GM12878 (cell line): ENCODE measurements around the gene FOXO3. TPM values are rescaled to one million over a fixed set of nuclear protein-coding genes. Genes with fewer than 3 reads are reported as not detected.
"Not testable (repeated sequence)": the region's sequence is repeated elsewhere in the genome, so short reads cannot be mapped to it uniquely, and the experiment has no call there.

Source experiments
- ATAC-seq: fragments of 200-7000 bp; cut with Tn5 transposase; 3 replicates; pipeline ENCODE4 v1.9.1; 2020; ENCODE audit warnings: mild to moderate bottlenecking, moderate library complexity
- BruUV-seq: library from RNA; stranded (reverse); fragments of 400-500 nt; replicated peaks from 2 replicates; lab custom pipeline; 2021; lab: Mats Ljungman, UMichigan
- CTCF ChIA-PET: fragments of 300-600 bp; sonication (Branson Sonifier 250); formaldehyde crosslinking; extraction: SDS; loops from one replicate; lab custom pipeline; 2021; ENCODE audit warnings: inconsistent platforms; lab: Yijun Ruan, JAX
- POLR2A ChIA-PET: fragments of 350-600 bp; formaldehyde crosslinking; extraction: SDS; loops from one replicate; lab custom pipeline; 2021; ENCODE audit warnings: inconsistent platforms; lab: Charles Lee
- RAD21 ChIA-PET: fragments of 300-600 bp; sonication (Branson Sonifier 250); formaldehyde crosslinking; loops from one replicate; lab custom pipeline; 2023; ENCODE audit warnings: antibody characterized with exemption; ENCODE audit not compliant: unreplicated experiment; lab: Charles Lee
- SMC1A ChIA-PET: fragments of 300-600 bp; sonication (Branson Sonifier 250); formaldehyde crosslinking; loops from one replicate; lab custom pipeline; 2023; ENCODE audit not compliant: unreplicated experiment, uncharacterized antibody; lab: Charles Lee
- DNase-seq: peaks from one replicate; pipeline ENCODE4 v3.0.0-alpha.2; 2011; ENCODE audit warnings: low read depth, low spot score
- FAIRE-seq: peaks from 3 replicates; lab custom pipeline; 2011; peaks lifted over from hg19 to GRCh38; lab: Jason Lieb, UNC
- H2AFZ ChIP-seq: 2 replicates; pipeline ENCODE4 v1.6.0; 2011; ENCODE audit warnings: low read depth, low read length, control low read depth; ENCODE audit not compliant: control insufficient read depth
- H3K27ac ChIP-seq: 2 replicates; pipeline ENCODE4 v1.5.1; 2011; ENCODE audit warnings: control low read depth; ENCODE audit not compliant: control insufficient read depth, insufficient read depth
- H3K27me3 ChIP-seq, 2 experiments: replicated peaks in 1 of 2; 2 replicates each; pipeline versions ENCODE4 v1.6.0 to v1.6.1; 2011; ENCODE audit warnings: low read length in 1 of 2; ENCODE audit not compliant: control insufficient read depth in 2 of 2, insufficient read depth in 2 of 2
- H3K36me3 ChIP-seq, 2 experiments: 2 replicates each; pipeline ENCODE4 v1.5.1; 2011; ENCODE audit warnings: low read length in 1 of 2; ENCODE audit not compliant: control insufficient read depth in 2 of 2, insufficient read depth in 2 of 2
- H3K4me1 ChIP-seq: 2 replicates; pipeline ENCODE4 v1.6.1; 2011; ENCODE audit warnings: mild to moderate bottlenecking, low read length, moderate library complexity, mixed read lengths; ENCODE audit not compliant: control insufficient read depth, insufficient read depth
- H3K4me2 ChIP-seq: 2 replicates; pipeline ENCODE4 v1.6.0; 2011; ENCODE audit warnings: control low read depth; ENCODE audit not compliant: control insufficient read depth, insufficient read depth
- H3K4me3 ChIP-seq: fragments of 200-600 bp; sonication (generic); 2 replicates; pipeline ENCODE4 v1.5.1; 2016
- H3K79me2 ChIP-seq: 2 replicates; pipeline ENCODE4 v1.6.0; 2011; ENCODE audit warnings: low read length; ENCODE audit not compliant: control insufficient read depth, insufficient read depth
- H3K9ac ChIP-seq: 2 replicates; pipeline ENCODE4 v1.8.0; 2011; ENCODE audit warnings: low read length, control low read depth, mixed read lengths; ENCODE audit not compliant: control insufficient read depth, insufficient read depth
- H3K9me3 ChIP-seq: replicated peaks from 3 replicates; pipeline ENCODE4 v1.5.1; 2011; ENCODE audit warnings: mild to moderate bottlenecking, low read length; ENCODE audit not compliant: control insufficient read depth, insufficient read depth
- H4K20me1 ChIP-seq: 2 replicates; pipeline ENCODE4 v1.6.0; 2011; ENCODE audit not compliant: control insufficient read depth, insufficient read depth
- SIX5 ChIP-seq: IDR thresholded peaks from 2 replicates; pipeline ENCODE4 v1.6.1; 2011; ENCODE audit warnings: mild to moderate bottlenecking, low read depth, low read length, moderate library complexity; ENCODE audit not compliant: severe bottlenecking
- WGBS: methylation state at CpG from one replicate; pipeline ENCODE4 v1.1.6; 2016; ENCODE audit warnings: low lambda C conversion rate; ENCODE audit not compliant: insufficient replicate concordance, insufficient coverage; ENCODE audit errors: missing lambda C conversion rate; 5-methylcytosine and 5-hydroxymethylcytosine counted together
- in situ Hi-C: fragments of 300-500 bp; cut with MboI; formaldehyde crosslinking; loops from 9 replicates; pipeline ENCODE4 v1.14.3; 2018; ENCODE audit warnings: mixed read lengths
- intact Hi-C: fragments of 100-400 bp; cut with micrococcal nuclease; formaldehyde crosslinking; loops from one replicate; pipeline ENCODE4 v1.14.2; 2022; ENCODE audit not compliant: unreplicated experiment
- polyA plus RNA-seq, 11 experiments: library from polyadenylated mRNA; depleted of rRNA in 4 of 11; unstranded in 6 of 11; stranded (reverse) in 5 of 11; fragments of >200 nt; fragmentation: Nextera tagmentation in 4 of 11; fragmentation: Illumina TruSeq in 1 of 11; extraction: Ambion mirVana in 4 of 11; extraction: Trizol in 1 of 11; gene quantifications; 1 replicate in 1 of 11; 2 replicates in 10 of 11; pipeline versions ENCODE4 v1.2.1 to v1.2.3, GENCODE V29; 2011 to 2016; ENCODE audit warnings: inconsistent platforms in 2 of 11, missing spikeins in 2 of 11, low read depth in 1 of 11
- total RNA-seq, 4 experiments: library from RNA; depleted of rRNA in 3 of 4; stranded (reverse); fragments of >200 nt in 3 of 4; fragmentation: Illumina TruSeq in 1 of 4; extraction: Trizol in 1 of 4; gene quantifications; 2 replicates each; pipeline versions ENCODE4 v1.2.1 to v1.2.3, GENCODE V29; 2013 to 2021
- TF ChIP-seq, protein P1 (sequence below): IDR thresholded peaks from 2 replicates; pipeline ENCODE4 v1.6.1; 2012; ENCODE audit warnings: low read depth, low read length, improper control_type of control experiment

Gene FOXO3
- total and polyA plus RNA-seq, 10 of the 15 experiments (the other 5 are each of a cell fraction or from before 2014, with no cell fraction given): 0.82 to 4.5 (median 1.7) TPM

DNA sequence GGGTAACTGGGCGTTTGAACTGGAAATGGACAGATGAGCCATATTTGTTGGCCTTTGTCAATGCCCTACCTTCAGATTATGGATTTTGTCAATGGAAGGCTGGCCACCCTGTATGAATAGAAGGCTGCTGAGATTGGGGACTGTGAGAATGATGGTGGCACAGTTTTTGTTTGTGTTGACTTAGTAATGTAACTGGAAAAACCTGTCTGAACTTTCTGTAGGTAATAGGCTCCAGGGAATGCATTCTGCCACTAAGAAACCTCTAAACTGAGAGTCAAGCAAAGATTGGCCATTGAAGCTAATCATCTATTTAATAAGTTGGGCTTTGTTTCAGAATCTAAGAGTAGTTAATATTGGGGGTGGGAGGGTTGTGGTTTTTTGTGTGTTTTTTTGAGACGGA lies 97.5 kb downstream of the FOXO3 start:
- Histone ChIP-seq H3K27me3 (no peaks in the 10 kb centered on the region), H3K79me2 (no peaks in the 10 kb centered on the region; the same call in 1 of the 2 replicates), H3K4me1 (no peaks in the 10 kb centered on the region), H3K4me2 (no peak overlapping the region), H3K27ac (no peak overlapping the region), H3K4me3 (no peak overlapping the region), H3K9ac (no peak overlapping the region), H4K20me1 (no peaks in the 10 kb centered on the region; the same call in 1 of the 2 replicates), H2AFZ (no peak overlapping the region)
- no peak for DNase-seq
- no peak for FAIRE-seq
- CTCF ChIA-PET: no interaction called here
- in situ Hi-C loops (no loop called here), intact Hi-C loops (no loop called here)
- RAD21 ChIA-PET: no interaction called here
- 98% methylated on average over 2 of the region's 2 CpGs for WGBS
- POLR2A ChIA-PET: no interaction called here
- SMC1A ChIA-PET: no interaction called here
- no TSS peak for BruUV-seq
- TF ChIP-seq, protein P1, sequence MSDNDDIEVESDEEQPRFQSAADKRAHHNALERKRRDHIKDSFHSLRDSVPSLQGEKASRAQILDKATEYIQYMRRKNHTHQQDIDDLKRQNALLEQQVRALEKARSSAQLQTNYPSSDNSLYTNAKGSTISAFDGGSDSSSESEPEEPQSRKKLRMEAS: no peak
- no peak for TF ChIP-seq SIX5
- TF ChIP-seq, all 136 proteins: peak for 0
- ATAC-seq: no peak
- no peaks in the 10 kb centered on the region; a peak in 1 of 4 replicates for H3K36me3 ChIP-seq
- H3K9me3 ChIP-seq: no peaks in the 10 kb centered on the region

DNA sequence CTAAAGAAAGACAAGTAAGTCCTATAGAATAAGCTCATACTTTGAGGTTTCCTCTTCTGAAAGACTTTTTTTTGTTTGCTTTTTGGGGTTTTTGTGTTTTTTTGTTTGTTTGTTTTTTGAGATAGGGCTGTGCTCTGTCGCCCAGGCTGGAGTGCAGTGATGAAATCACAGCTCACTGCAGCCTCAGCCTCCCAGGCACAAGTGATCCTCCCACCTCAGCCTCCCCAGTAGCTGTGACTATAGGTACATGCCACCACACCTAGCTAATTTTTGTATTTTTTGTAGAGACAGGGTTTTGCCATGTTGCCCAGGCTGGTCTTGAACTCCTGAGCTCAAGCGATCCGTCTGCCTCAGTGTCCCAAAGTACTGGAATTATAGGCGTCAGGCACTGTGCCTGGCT lies 98.1 kb downstream of the FOXO3 start:
- H3K4me2 ChIP-seq, DNase-seq, CTCF ChIA-PET, H3K36me3 ChIP-seq, intact Hi-C loops, ATAC-seq, in situ Hi-C loops, H2AFZ ChIP-seq, H3K9ac ChIP-seq, FAIRE-seq, H3K9me3 ChIP-seq, H3K79me2 ChIP-seq, H3K27ac ChIP-seq, BruUV-seq, H3K27me3 ChIP-seq, H3K4me1 ChIP-seq, H4K20me1 ChIP-seq, H3K4me3 ChIP-seq, RAD21 ChIA-PET, POLR2A ChIA-PET: not testable (repeated sequence)
- 88% methylated on average over 4 of the region's 4 CpGs for WGBS
- SMC1A ChIA-PET: interaction anchor here (1.3 kb wide), 1 partner anchor 9 kb away, joined by 4 read pairs; no protein-coding TSS in a partner anchor
